Ishikawa (cell line): ENCODE results near the gene KIAA1217.

Experiments used
- CEBPB ChIP-seq: IDR thresholded peaks from 2 replicates; pipeline ENCODE4 v1.6.1; 2012
- CREB1 ChIP-seq: IDR thresholded peaks from 2 replicates; pipeline ENCODE4 v1.6.1; 2012; ENCODE audit warnings: low read depth
- EGR1 ChIP-seq: IDR thresholded peaks from 2 replicates; pipeline ENCODE4 v1.6.1; 2012
- EP300 ChIP-seq: IDR thresholded peaks from 2 replicates; pipeline ENCODE4 v1.6.1; 2012; ENCODE audit warnings: borderline replicate concordance
- FOXM1 ChIP-seq: IDR thresholded peaks from 2 replicates; pipeline ENCODE4 v1.6.1; 2012; ENCODE audit warnings: low read depth, borderline replicate concordance
- NFIC ChIP-seq: IDR thresholded peaks from 2 replicates; pipeline ENCODE4 v1.6.1; 2012
- RAD21 ChIP-seq: IDR thresholded peaks from 2 replicates; pipeline ENCODE4 v1.6.1; 2012; ENCODE audit warnings: low read depth
- TAF1 ChIP-seq: IDR thresholded peaks from 2 replicates; pipeline ENCODE4 v1.6.1; 2012; ENCODE audit warnings: low read depth, mild to moderate bottlenecking
- TCF12 ChIP-seq: IDR thresholded peaks from 2 replicates; pipeline ENCODE4 v1.6.1; 2012; ENCODE audit warnings: low read depth
- TEAD4 ChIP-seq: IDR thresholded peaks from 2 replicates; pipeline ENCODE4 v1.6.1; 2012
- YY1 ChIP-seq: IDR thresholded peaks from 2 replicates; pipeline ENCODE4 v1.6.1; 2012; ENCODE audit warnings: low read depth
- ZBTB7A ChIP-seq: IDR thresholded peaks from 2 replicates; pipeline ENCODE4 v1.6.1; 2012; ENCODE audit warnings: low read depth
- TF ChIP-seq, protein P1 (sequence below): IDR thresholded peaks from 2 replicates; pipeline ENCODE4 v1.6.1; 2012
- TF ChIP-seq, protein P2 (sequence below): IDR thresholded peaks from 2 replicates; pipeline ENCODE4 v1.6.1; 2012
- TF ChIP-seq, protein P3 (sequence below): IDR thresholded peaks from 2 replicates; pipeline ENCODE4 v1.6.1; 2012; ENCODE audit warnings: low read depth, mild to moderate bottlenecking

KIAA1217 gene

DNA sequence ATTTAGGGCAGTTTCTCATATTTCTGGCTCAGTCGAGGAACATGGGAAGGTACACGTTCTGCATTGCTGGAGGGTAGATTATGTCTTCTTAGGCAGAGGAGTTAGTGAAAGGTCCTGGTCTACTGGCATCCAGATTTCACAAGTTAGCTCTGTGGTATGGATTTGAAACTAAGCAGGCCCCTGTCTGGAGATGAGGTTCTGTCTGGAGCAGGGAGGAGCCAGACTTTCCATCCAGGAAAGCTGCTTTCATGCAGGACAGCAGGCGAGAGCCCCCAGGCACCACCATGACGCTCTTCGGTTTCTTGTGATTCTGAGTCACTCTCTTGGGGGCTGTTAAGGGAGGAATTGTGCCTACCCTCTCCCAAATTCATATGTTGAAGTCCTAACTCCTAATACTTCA lies 184.3 kb downstream of the KIAA1217 start:
- TF ChIP-seq, protein P1, sequence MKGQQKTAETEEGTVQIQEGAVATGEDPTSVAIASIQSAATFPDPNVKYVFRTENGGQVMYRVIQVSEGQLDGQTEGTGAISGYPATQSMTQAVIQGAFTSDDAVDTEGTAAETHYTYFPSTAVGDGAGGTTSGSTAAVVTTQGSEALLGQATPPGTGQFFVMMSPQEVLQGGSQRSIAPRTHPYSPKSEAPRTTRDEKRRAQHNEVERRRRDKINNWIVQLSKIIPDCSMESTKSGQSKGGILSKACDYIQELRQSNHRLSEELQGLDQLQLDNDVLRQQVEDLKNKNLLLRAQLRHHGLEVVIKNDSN, result no peak
- no peak for TF ChIP-seq NFIC
- TF ChIP-seq RAD21, result no peak
- TF ChIP-seq CEBPB, result no peak
- no peak for TF ChIP-seq EGR1
- no peak for TF ChIP-seq TEAD4
- TF ChIP-seq TCF12, result no peak
- no peak for TF ChIP-seq EP300
- TF ChIP-seq YY1, result no peak
- TF ChIP-seq CREB1, result no peak
- TF ChIP-seq, protein P2, sequence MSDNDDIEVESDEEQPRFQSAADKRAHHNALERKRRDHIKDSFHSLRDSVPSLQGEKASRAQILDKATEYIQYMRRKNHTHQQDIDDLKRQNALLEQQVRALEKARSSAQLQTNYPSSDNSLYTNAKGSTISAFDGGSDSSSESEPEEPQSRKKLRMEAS, result no peak
- TF ChIP-seq, protein P3, sequence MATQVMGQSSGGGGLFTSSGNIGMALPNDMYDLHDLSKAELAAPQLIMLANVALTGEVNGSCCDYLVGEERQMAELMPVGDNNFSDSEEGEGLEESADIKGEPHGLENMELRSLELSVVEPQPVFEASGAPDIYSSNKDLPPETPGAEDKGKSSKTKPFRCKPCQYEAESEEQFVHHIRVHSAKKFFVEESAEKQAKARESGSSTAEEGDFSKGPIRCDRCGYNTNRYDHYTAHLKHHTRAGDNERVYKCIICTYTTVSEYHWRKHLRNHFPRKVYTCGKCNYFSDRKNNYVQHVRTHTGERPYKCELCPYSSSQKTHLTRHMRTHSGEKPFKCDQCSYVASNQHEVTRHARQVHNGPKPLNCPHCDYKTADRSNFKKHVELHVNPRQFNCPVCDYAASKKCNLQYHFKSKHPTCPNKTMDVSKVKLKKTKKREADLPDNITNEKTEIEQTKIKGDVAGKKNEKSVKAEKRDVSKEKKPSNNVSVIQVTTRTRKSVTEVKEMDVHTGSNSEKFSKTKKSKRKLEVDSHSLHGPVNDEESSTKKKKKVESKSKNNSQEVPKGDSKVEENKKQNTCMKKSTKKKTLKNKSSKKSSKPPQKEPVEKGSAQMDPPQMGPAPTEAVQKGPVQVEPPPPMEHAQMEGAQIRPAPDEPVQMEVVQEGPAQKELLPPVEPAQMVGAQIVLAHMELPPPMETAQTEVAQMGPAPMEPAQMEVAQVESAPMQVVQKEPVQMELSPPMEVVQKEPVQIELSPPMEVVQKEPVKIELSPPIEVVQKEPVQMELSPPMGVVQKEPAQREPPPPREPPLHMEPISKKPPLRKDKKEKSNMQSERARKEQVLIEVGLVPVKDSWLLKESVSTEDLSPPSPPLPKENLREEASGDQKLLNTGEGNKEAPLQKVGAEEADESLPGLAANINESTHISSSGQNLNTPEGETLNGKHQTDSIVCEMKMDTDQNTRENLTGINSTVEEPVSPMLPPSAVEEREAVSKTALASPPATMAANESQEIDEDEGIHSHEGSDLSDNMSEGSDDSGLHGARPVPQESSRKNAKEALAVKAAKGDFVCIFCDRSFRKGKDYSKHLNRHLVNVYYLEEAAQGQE, result no peak
- no peak for TF ChIP-seq TAF1
- no peak for TF ChIP-seq ZBTB7A
- TF ChIP-seq FOXM1, result no peak

DNA sequence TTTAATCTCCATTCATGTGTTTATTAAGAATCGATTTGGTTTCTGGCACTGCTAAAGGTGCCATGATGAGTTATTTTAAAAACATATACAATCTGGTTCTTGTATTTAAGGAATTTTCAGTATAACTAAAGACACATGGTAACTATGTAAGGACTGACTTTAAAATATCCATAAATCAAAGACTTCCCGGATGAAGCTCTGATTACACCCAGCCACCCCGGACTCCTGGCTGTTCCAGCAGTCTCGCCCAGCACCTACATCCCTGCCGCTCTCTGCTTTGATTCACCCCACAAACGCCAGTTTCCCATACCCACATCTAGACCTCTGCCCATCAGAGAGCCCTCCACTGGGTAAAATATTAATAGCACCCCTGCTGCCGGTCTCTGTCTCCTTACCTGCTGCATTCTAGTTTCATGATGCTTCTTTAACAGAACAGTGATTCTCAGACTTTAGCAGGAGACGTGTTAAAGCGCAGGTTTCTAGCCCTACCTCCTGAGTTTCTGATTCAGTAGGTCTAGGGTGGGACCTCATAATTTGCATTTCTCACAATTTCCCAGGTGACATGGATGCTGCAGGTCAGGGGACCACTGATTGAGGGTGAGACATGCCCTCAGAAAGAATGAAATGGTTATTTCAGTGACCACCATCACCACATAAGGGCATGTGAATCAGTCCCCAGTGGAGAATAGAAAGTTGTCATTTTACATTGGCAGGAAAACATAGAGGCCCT lies 185.7 kb downstream of the KIAA1217 start:
- TF ChIP-seq TCF12 (no peak), RAD21 (no peak), CEBPB (no peak), CREB1 (no peak), EGR1 (no peak), TEAD4 (no peak), YY1 (no peak), FOXM1 (no peak), NFIC (no peak), EP300 (no peak)
- TF ChIP-seq, protein P1, result no peak
- TF ChIP-seq, protein P3, result no peak
- TF ChIP-seq, protein P2, result no peak

DNA sequence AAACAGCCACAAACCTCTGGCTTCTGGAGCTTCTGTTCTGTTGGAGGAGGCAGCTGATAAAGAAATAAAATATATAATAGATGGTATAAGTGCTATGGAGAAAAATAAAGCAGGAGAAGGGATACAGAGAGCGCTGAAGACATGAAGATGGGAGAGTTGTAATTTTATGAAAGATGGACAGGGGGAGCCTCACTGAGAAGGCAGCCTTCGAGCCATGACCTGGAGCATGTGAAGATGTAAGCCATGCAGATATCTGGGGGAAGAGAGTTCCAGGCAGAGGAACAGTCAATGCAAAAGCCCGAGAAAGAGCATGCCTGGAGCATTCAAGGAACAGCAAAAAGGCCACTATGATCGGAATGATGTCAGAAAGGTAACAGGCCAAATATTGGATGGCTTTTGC lies 187.5 kb downstream of the KIAA1217 start:
- TF ChIP-seq, protein P2, result no peak
- TF ChIP-seq RAD21 (no peak), NFIC (no peak), CEBPB (no peak), TEAD4 (no peak), ZBTB7A (no peak), TCF12 (no peak), EP300 (no peak), YY1 (no peak), TAF1 (no peak), FOXM1 (no peak), EGR1 (no peak), CREB1 (no peak)
- TF ChIP-seq, protein P3, result no peak
- TF ChIP-seq, protein P1, result no peak

DNA sequence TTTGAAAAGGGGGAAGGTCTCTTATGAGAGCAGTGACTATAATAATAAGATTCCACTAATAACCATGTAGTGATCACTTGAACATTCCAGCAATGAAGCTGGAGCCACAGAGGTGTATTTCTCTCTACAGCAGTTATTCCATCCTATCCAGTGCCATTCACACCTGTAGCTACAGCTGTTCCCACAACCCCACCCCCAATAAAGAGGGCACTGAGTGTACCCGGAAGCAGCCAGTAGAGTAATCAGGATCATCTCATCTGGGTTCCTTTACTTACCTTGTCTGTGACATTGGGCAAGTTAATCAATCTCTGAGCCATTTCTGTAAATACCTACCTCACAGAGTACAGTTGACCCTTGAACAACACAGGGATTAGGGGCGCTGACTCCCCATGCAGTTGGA lies 188.7 kb downstream of the KIAA1217 start:
- TF ChIP-seq, protein P3, result no peak
- no peak for TF ChIP-seq CEBPB
- TF ChIP-seq EGR1, result no peak
- TF ChIP-seq CREB1, result no peak
- TF ChIP-seq, protein P1, result no peak
- TF ChIP-seq NFIC, result no peak
- no peak for TF ChIP-seq ZBTB7A
- no peak for TF ChIP-seq YY1
- no peak for TF ChIP-seq TEAD4
- TF ChIP-seq, protein P2, result no peak
- TF ChIP-seq TCF12, result no peak
- TF ChIP-seq RAD21, result no peak
- no peak for TF ChIP-seq EP300
- TF ChIP-seq FOXM1, result no peak
- TF ChIP-seq TAF1, result no peak
